ENCODE measurements around the gene GPA33. TPM values are rescaled to one million over a fixed set of nuclear protein-coding genes. Genes with fewer than 3 reads are reported as not detected.

Gene GPA33
- total and polyA plus RNA-seq, 10 donors, result 0.07 to 1.4 (median 0.79) TPM

DNA sequence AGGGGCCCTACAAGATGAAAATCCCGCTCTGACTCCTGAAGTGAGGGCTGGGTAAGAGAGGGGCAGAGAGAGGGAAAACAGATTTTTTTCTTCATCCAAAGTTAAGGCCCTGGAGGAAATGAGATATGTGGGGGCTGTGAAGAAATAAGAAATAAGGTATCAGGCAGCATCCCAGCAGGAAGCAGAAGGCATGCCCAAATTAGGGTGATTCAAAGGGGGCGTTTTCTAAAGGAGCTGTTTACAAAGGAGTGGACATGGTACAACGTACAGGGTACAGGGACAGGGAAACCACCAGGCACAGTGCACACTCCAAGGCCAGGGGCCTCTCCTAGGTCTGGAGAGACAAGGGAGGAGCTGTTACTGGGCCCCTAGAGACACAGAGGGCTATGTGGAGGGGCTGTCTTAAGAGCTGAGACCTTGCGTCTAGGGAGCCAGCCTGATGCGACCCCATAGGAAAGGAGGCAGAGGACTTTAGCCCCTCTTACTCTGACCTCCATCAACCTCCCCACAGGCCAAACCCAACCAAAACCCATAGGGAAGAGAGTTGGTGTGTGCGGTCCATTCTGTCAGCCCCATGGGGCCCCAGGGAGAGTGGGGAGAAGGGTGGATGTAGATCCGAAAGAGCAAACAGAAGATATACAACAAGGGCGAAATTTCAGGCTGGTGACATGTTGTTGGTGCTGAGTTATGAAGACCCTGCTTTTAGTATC is 42.3 kb upstream of the GPA33 start:
- Histone ChIP-seq H3K36me3 (no peaks in the 10 kb centered on the region), H3K4me1 (no peaks in the 10 kb centered on the region), H3K27ac (no peak overlapping the region), H3K4me3 (no peak overlapping the region), H3K9me3 (no peaks in the 10 kb centered on the region), H3K27me3 (replicated peaks in 1 of 7) (peaks cover 0 to 30% (median 0%) of the 10 kb centered on the region in 7 donors)
- 74 to 79% (median 77%) methylated on average over 8 of the region's 8 CpGs for WGBS, 5 donors
- intact Hi-C loops (cut with DNase I; ENCODE audit: low total_unique reads), result no loop called here
- DNase-seq, result no peak
- TF ChIP-seq POLR2AphosphoS5 (IDR thresholded peaks at IDR 0.05) (no peak), POLR2A (IDR thresholded peaks at IDR 0.05) (no peak)
- TF ChIP-seq, protein P1, sequence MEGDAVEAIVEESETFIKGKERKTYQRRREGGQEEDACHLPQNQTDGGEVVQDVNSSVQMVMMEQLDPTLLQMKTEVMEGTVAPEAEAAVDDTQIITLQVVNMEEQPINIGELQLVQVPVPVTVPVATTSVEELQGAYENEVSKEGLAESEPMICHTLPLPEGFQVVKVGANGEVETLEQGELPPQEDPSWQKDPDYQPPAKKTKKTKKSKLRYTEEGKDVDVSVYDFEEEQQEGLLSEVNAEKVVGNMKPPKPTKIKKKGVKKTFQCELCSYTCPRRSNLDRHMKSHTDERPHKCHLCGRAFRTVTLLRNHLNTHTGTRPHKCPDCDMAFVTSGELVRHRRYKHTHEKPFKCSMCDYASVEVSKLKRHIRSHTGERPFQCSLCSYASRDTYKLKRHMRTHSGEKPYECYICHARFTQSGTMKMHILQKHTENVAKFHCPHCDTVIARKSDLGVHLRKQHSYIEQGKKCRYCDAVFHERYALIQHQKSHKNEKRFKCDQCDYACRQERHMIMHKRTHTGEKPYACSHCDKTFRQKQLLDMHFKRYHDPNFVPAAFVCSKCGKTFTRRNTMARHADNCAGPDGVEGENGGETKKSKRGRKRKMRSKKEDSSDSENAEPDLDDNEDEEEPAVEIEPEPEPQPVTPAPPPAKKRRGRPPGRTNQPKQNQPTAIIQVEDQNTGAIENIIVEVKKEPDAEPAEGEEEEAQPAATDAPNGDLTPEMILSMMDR (IDR thresholded peaks at IDR 0.05 in 8 of 11, conservative IDR thresholded peaks at IDR 0.05 in 3 of 11), result no peak

DNA sequence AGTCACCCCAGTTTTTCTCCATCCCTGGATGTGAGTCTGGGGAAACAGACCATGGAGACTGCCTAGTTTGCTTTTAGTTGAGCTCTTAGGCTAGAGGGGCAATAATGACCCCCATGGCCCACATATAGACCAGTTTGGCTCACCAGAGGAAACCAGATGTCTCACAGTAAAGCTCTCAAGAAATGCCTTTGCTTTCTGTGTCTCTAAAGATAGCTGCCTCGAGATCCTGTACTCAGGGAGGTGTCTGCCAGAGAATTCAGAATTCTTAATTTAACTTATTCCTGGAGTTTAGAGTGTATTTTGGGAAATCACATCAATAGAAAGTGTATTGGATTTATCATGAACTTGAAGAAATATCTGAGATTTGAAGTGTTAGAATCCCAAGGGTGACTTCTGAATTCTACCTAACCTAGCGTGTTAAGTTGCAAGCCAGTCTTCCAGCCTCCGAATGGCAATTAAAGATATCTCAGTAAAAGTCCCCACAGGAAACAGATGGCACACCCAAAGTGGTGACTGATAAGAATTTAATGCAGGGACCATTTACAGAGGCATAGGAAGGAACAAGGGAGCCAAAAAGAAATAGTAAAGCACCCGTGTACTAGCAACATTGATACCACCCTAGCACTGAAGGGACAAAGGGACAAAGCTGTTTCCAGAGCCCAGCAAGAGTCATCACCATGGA is 40.8 kb upstream of the GPA33 start:
- WGBS, 5 donors, result 20 to 49% (median 32%) methylated on average over 4 of the region's 4 CpGs
- no peak overlapping the region for H3K27ac ChIP-seq
- peaks cover 0 to 45% (median 3%) of the 10 kb centered on the region in 7 donors for H3K27me3 ChIP-seq (replicated peaks in 1 of 7)
- no peaks in the 10 kb centered on the region for H3K36me3 ChIP-seq
- no peaks in the 10 kb centered on the region for H3K9me3 ChIP-seq
- H3K4me1 ChIP-seq, result no peaks in the 10 kb centered on the region
- no peak overlapping the region for H3K4me3 ChIP-seq
- intact Hi-C loops (cut with DNase I; ENCODE audit: low total_unique reads), result no loop called here
- TF ChIP-seq, protein P1 (IDR thresholded peaks at IDR 0.05 in 8 of 11, conservative IDR thresholded peaks at IDR 0.05 in 3 of 11), result no peak
- no peak for TF ChIP-seq POLR2AphosphoS5 (IDR thresholded peaks at IDR 0.05)
- no peak for TF ChIP-seq POLR2A (IDR thresholded peaks at IDR 0.05)
- no peak for DNase-seq

- no peaks in the 10 kb centered on the region for H3K9me3 ChIP-seq
- no peak for DNase-seq
- peaks cover 0 to 48% (median 3%) of the 10 kb centered on the region in 7 donors for H3K27me3 ChIP-seq (replicated peaks in 1 of 7)
- no peak overlapping the region for H3K4me3 ChIP-seq
- no peaks in the 10 kb centered on the region for H3K4me1 ChIP-seq
- TF ChIP-seq POLR2A (IDR thresholded peaks at IDR 0.05) (no peak), POLR2AphosphoS5 (IDR thresholded peaks at IDR 0.05) (no peak)
- TF ChIP-seq, protein P1 (IDR thresholded peaks at IDR 0.05 in 8 of 11, conservative IDR thresholded peaks at IDR 0.05 in 3 of 11), result no peak
- H3K36me3 ChIP-seq, result no peaks in the 10 kb centered on the region
- intact Hi-C loops (cut with DNase I; ENCODE audit: low total_unique reads), result no loop called here
- WGBS, 5 donors, result 79 to 88% (median 83%) methylated on average over 17 of the region's 17 CpGs
- no peak overlapping the region for H3K27ac ChIP-seq
These were observed 38.4 kb upstream of the GPA33 start for GRCh38 chr1:167128261-167129227.
